HepG2 (cell line): ENCODE results near the gene SRSF3. TPM values are rescaled to one million over a fixed set of nuclear protein-coding genes. Genes with fewer than 3 reads are reported as not detected.

Experiments
- CBX2 ChIP-seq, 2 experiments: fragments of 200-600 bp in 1 of 2; sonication (generic); formaldehyde crosslinking in 1 of 2; IDR thresholded peaks; 2 replicates each; pipeline versions ENCODE4 v1.7.0 to v1.8.1; 2018 to 2022; ENCODE audit warnings: low read depth in 2 of 2, low read length in 1 of 2, mild to moderate bottlenecking in 1 of 2, missing genetic modification reagents in 1 of 2
- CENPBD1 ChIP-seq: sonication (generic); formaldehyde crosslinking; IDR thresholded peaks from 2 replicates; pipeline ENCODE4 v1.8.0; 2022; ENCODE audit warnings: missing genetic modification reagents, low read depth, mild to moderate bottlenecking, borderline replicate concordance
- DR1 ChIP-seq: sonication (generic); formaldehyde crosslinking; IDR thresholded peaks from 2 replicates; pipeline ENCODE4 v1.8.0; 2021; ENCODE audit warnings: mild to moderate bottlenecking, missing genetic modification reagents, inconsistent platforms
- IRF1 ChIP-seq: sonication (generic); formaldehyde crosslinking; IDR thresholded peaks from 2 replicates; pipeline ENCODE4 v1.4.0; 2020; ENCODE audit warnings: low read depth, mild to moderate bottlenecking, missing genetic modification reagents
- NFATC3 ChIP-seq: sonication (generic); formaldehyde crosslinking; IDR thresholded peaks from 2 replicates; pipeline ENCODE4 v1.5.1; 2020; ENCODE audit warnings: mild to moderate bottlenecking, missing genetic modification reagents
- PAWR ChIP-seq: sonication (generic); formaldehyde crosslinking; IDR thresholded peaks from 2 replicates; pipeline ENCODE4 v1.4.0; 2020; ENCODE audit warnings: missing genetic modification reagents, mild to moderate bottlenecking, borderline replicate concordance
- REST ChIP-seq, 2 experiments: IDR thresholded peaks; 2 replicates each; pipeline ENCODE4 v1.6.1; 2011 to 2012; ENCODE audit warnings: low read length in 2 of 2, borderline replicate concordance in 1 of 2, low read depth in 1 of 2, mild to moderate bottlenecking in 1 of 2, moderate library complexity in 1 of 2
- SRSF9 ChIP-seq: fragments of 200-400 bp; formaldehyde crosslinking; IDR thresholded peaks from 2 replicates; pipeline ENCODE4 v1.6.1; 2018; ENCODE audit warnings: borderline replicate concordance, mild to moderate bottlenecking, low read depth, low read length; ENCODE audit not compliant: insufficient read depth, poor library complexity, severe bottlenecking
- ZBTB14 ChIP-seq: sonication (generic); formaldehyde crosslinking; IDR thresholded peaks from 2 replicates; pipeline ENCODE4 v1.4.0; 2020; ENCODE audit warnings: missing genetic modification reagents
- ZNF143 ChIP-seq: sonication (generic); formaldehyde crosslinking; IDR thresholded peaks from 2 replicates; pipeline ENCODE4 v1.4.0; 2020; ENCODE audit warnings: missing genetic modification reagents
- ZNF280B ChIP-seq: sonication (generic); formaldehyde crosslinking; IDR thresholded peaks from 2 replicates; pipeline ENCODE4 v1.5.0; 2020; ENCODE audit warnings: missing genetic modification reagents, mild to moderate bottlenecking, borderline replicate concordance
- ZNF329 ChIP-seq: sonication (generic); formaldehyde crosslinking; IDR thresholded peaks from 2 replicates; pipeline ENCODE4 v1.9.0; 2021; ENCODE audit warnings: low read depth, mild to moderate bottlenecking, missing genetic modification reagents
- ZNF546 ChIP-seq: sonication (generic); formaldehyde crosslinking; conservative IDR thresholded peaks from 2 replicates; pipeline ENCODE4 v1.8.1; 2023; ENCODE audit warnings: mild to moderate bottlenecking, missing genetic modification reagents
- ZNF614 ChIP-seq: IDR thresholded peaks from 2 replicates; pipeline ENCODE4 v1.6.1; 2018; ENCODE audit warnings: missing biosample characterization, missing genetic modification reagents, inconsistent platforms, borderline replicate concordance
- ZNF772 ChIP-seq: sonication (generic); formaldehyde crosslinking; IDR thresholded peaks from 2 replicates; pipeline ENCODE4 v1.5.0; 2020; ENCODE audit warnings: mild to moderate bottlenecking, missing genetic modification reagents
- ZNF788 ChIP-seq: sonication (generic); formaldehyde crosslinking; IDR thresholded peaks from 2 replicates; pipeline ENCODE4 v1.5.0; 2020; ENCODE audit warnings: mild to moderate bottlenecking, missing genetic modification reagents, borderline replicate concordance
- polyA plus RNA-seq, 8 experiments: library from polyadenylated mRNA; depleted of rRNA in 3 of 8; stranded (reverse) in 7 of 8; unstranded in 1 of 8; fragments of >200 nt; fragmentation: Illumina TruSeq in 4 of 8; extraction: Trizol in 4 of 8; gene quantifications; 2 replicates each; pipeline versions ENCODE4 v1.2.1 to v1.2.3, GENCODE V29; 2011 to 2016; ENCODE audit warnings: low read depth in 4 of 8, missing spikeins in 1 of 8, mixed read lengths in 1 of 8; ENCODE audit not compliant: insufficient read depth in 1 of 8
- total RNA-seq, 5 experiments: library from RNA; depleted of rRNA; stranded (reverse); fragments of >200 nt; fragmentation: Illumina TruSeq; extraction: Trizol; gene quantifications; 2 replicates each; pipeline ENCODE4 v1.2.3, GENCODE V29; 2016; ENCODE audit warnings: low read depth in 1 of 5
- TF ChIP-seq, protein P1 (sequence below): sonication (generic); formaldehyde crosslinking; IDR thresholded peaks from 2 replicates; pipeline ENCODE4 v1.4.0; 2020; ENCODE audit warnings: missing genetic modification reagents

Gene SRSF3
- total and polyA plus RNA-seq, 2 of the 13 experiments (the other 11 are each of a cell fraction or from before 2014, with no cell fraction given): 206 to 684 TPM

DNA sequence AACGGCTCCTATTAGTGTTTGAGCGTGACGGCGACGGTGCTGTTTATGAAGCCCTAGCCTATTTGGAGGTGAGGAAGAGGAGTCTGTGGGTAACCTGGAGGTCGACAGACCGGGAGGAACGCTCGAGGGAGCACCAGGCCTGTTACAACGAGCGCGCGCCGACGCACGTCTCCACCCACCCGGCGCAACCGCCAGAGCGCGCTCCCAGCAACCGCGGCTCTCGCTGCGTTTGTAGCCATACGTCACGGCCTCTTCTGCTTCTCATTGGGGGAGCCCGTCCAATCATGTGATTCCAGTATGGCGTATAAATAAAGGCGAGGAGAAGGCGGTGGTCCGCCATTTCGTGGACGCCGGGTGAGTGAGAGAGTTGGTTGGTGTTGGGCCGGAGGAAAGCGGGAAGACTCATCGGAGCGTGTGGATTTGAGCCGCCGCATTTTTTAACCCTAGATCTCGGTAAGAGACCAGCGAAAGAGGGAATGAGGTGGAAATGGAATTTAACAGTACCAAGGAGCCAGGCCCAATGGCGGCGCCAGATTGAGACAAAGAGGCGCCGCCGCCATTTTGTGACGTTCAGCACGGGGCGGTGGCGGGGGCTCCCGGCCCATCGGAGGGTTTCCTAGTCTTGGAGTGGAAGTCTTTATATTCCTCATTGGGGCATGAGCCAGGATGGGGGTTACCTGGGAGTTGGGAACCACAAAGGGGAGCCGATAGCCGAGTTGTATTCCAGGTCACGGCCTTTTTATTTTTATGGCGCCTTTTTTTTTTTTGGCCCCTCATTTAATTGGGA is at the start of gene SRSF3 (continued):
- TF ChIP-seq PAWR (no peak), CENPBD1 (no peak; the same call in 1 of the 2 replicates), ZNF614 (peak; percentile 92; the same call in 1 of the 2 replicates), ZNF772 (peak; percentile 80; the same call in 1 of the 2 replicates), NFATC3 (0 out of 2 replicates have a peak, but pooled peaks have one; percentile 18), ZNF329 (peak; percentile 62; the same call in 1 of the 2 replicates), CBX2 (IDR thresholded peaks at IDR 0.05; ENCODE audit: low read depth, low read length) (no peak), CBX2 (CRISPR knock-in tag; IDR thresholded peaks at IDR 0.05; ENCODE audit: low read depth) (no peak), REST (IDR thresholded peaks at IDR 0.05; ENCODE audit: borderline replicate concordance in 1 of 2, low read depth in 1 of 2, low read length in 2 of 2) (peak in 1 of 2 experiments; percentile 81; a peak in 1 of 4 replicates), ZNF280B (CRISPR knock-in tag) (peak; percentile 86; the same call in 1 of the 2 replicates), ZNF546 (CRISPR knock-in tag) (no peak), DR1 (peak; percentile 99), ZBTB14 (peak; percentile 98), SRSF9 (no peak), IRF1 (0 out of 2 replicates have a peak, but pooled peaks have one; percentile 31), ZNF788 (CRISPR knock-in tag) (peak; percentile 81; the same call in 1 of the 2 replicates), ZNF143 (CRISPR knock-in tag) (peak; percentile 60; the same call in 1 of the 2 replicates)
- TF ChIP-seq, protein P1, sequence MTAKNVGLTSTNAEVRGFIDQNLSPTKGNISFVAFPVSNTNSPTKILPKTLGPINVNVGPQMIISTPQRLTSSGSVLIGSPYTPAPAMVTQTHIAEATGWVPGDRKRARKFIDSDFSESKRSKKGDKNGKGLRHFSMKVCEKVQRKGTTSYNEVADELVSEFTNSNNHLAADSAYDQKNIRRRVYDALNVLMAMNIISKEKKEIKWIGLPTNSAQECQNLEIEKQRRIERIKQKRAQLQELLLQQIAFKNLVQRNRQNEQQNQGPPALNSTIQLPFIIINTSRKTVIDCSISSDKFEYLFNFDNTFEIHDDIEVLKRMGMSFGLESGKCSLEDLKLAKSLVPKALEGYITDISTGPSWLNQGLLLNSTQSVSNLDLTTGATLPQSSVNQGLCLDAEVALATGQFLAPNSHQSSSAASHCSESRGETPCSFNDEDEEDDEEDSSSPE: peak; percentile 93
